Measurements from ENCODE around the gene IGSF21.

IGSF21 gene

DNA sequence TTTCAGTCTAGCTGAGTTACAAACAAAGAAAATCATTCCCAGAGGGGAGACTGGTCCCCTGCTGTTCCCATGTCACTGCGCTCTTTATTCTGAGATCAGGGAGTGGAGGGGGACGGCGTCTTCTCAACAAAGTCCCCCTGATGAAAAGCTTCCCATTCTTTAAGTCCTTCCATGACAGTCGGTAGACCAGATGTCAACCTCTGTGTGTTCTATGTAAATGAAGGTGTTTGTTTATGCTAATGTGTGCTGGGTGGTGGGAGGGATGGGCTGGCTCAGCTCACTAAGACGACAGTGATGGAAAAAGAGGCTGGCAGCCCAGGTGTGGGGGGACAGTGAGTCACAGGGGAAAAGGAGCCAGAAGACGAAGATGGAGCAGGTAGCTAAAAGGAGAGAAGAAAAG is 225.0 kb downstream of the IGSF21 start:
- Histone ChIP-seq H3K4me3 (replicated peaks; ENCODE audit: insufficient read depth, low read length) (no peak overlapping the region), H3K27ac (replicated peaks) (no peak overlapping the region), H3K27me3 (ENCODE audit: insufficient read depth, poor library complexity, severe bottlenecking) (no peaks in the 10 kb centered on the region)
- DNase-seq (ENCODE audit: low read depth in 1 of 2, low spot score in 1 of 2): no peak
- TF ChIP-seq, protein P1, sequence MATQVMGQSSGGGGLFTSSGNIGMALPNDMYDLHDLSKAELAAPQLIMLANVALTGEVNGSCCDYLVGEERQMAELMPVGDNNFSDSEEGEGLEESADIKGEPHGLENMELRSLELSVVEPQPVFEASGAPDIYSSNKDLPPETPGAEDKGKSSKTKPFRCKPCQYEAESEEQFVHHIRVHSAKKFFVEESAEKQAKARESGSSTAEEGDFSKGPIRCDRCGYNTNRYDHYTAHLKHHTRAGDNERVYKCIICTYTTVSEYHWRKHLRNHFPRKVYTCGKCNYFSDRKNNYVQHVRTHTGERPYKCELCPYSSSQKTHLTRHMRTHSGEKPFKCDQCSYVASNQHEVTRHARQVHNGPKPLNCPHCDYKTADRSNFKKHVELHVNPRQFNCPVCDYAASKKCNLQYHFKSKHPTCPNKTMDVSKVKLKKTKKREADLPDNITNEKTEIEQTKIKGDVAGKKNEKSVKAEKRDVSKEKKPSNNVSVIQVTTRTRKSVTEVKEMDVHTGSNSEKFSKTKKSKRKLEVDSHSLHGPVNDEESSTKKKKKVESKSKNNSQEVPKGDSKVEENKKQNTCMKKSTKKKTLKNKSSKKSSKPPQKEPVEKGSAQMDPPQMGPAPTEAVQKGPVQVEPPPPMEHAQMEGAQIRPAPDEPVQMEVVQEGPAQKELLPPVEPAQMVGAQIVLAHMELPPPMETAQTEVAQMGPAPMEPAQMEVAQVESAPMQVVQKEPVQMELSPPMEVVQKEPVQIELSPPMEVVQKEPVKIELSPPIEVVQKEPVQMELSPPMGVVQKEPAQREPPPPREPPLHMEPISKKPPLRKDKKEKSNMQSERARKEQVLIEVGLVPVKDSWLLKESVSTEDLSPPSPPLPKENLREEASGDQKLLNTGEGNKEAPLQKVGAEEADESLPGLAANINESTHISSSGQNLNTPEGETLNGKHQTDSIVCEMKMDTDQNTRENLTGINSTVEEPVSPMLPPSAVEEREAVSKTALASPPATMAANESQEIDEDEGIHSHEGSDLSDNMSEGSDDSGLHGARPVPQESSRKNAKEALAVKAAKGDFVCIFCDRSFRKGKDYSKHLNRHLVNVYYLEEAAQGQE (IDR thresholded peaks at IDR 0.05; ENCODE audit: insufficient replicate concordance, low read depth): no peak
- TF ChIP-seq SPI1 (IDR thresholded peaks at IDR 0.05; ENCODE audit: borderline replicate concordance, low read depth): no peak
- TF ChIP-seq, protein P2, sequence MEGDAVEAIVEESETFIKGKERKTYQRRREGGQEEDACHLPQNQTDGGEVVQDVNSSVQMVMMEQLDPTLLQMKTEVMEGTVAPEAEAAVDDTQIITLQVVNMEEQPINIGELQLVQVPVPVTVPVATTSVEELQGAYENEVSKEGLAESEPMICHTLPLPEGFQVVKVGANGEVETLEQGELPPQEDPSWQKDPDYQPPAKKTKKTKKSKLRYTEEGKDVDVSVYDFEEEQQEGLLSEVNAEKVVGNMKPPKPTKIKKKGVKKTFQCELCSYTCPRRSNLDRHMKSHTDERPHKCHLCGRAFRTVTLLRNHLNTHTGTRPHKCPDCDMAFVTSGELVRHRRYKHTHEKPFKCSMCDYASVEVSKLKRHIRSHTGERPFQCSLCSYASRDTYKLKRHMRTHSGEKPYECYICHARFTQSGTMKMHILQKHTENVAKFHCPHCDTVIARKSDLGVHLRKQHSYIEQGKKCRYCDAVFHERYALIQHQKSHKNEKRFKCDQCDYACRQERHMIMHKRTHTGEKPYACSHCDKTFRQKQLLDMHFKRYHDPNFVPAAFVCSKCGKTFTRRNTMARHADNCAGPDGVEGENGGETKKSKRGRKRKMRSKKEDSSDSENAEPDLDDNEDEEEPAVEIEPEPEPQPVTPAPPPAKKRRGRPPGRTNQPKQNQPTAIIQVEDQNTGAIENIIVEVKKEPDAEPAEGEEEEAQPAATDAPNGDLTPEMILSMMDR (IDR thresholded peaks at IDR 0.05; ENCODE audit: insufficient read depth, low read length): no peak
- no peak for TF ChIP-seq POLR2AphosphoS5 (IDR thresholded peaks at IDR 0.05; ENCODE audit: low read depth)
- no peak for TF ChIP-seq GABPA (IDR thresholded peaks at IDR 0.05; ENCODE audit: low read depth)

DNA sequence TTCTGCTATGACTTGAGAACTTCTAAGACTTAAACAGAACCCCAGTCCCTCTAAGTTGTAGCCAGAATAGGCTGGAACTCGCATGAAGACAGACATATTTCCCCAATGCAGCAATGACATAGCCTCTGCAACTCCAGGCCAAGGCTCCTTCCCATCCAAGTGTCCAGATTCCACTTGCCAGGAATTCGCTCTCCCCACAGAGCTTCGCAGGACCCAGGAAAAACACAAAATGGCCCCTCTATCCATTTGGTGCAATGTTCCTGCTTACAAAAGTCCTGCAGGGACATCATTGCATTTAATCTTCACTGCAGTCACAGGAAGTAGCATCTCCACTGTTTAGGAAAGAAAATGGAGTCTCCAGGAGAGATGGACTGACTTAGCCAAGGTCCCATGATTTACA is 225.6 kb downstream of the IGSF21 start:
- no peak for DNase-seq (ENCODE audit: low read depth in 1 of 2, low spot score in 1 of 2)
- TF ChIP-seq POLR2AphosphoS5 (IDR thresholded peaks at IDR 0.05; ENCODE audit: low read depth) (no peak), SPI1 (IDR thresholded peaks at IDR 0.05; ENCODE audit: borderline replicate concordance, low read depth) (no peak), GABPA (IDR thresholded peaks at IDR 0.05; ENCODE audit: low read depth) (no peak)
- TF ChIP-seq, protein P1 (IDR thresholded peaks at IDR 0.05; ENCODE audit: insufficient replicate concordance, low read depth): no peak
- TF ChIP-seq, protein P2 (IDR thresholded peaks at IDR 0.05; ENCODE audit: insufficient read depth, low read length): no peak
- H3K27me3 ChIP-seq (ENCODE audit: insufficient read depth, poor library complexity, severe bottlenecking): no peaks in the 10 kb centered on the region
- H3K4me3 ChIP-seq (replicated peaks; ENCODE audit: insufficient read depth, low read length): no peak overlapping the region
- no peak overlapping the region for H3K27ac ChIP-seq (replicated peaks)

DNA sequence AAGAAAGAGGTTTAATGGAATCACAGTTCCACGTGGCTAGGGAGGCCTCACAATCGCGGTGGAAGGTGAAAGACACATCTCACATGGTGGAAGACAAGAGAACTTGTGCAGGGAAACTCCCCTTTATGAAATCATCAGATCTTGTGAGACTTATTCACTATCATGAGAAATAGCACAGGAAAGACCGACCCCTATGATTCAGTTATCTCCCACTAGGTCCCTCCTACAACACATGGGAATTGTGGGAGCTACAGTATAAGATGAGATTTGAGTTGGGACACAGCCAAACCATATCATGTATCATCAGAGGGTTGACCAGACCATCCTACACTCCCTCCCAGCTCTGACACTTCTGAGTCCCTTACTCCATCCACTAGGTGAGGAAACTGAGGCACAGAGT is 229.2 kb downstream of the IGSF21 start:
- no peak for DNase-seq (ENCODE audit: low read depth in 1 of 2, low spot score in 1 of 2)
- H3K4me3 ChIP-seq (replicated peaks; ENCODE audit: insufficient read depth, low read length): no peak overlapping the region
- TF ChIP-seq POLR2AphosphoS5 (IDR thresholded peaks at IDR 0.05; ENCODE audit: low read depth) (no peak), GABPA (IDR thresholded peaks at IDR 0.05; ENCODE audit: low read depth) (no peak), SPI1 (IDR thresholded peaks at IDR 0.05; ENCODE audit: borderline replicate concordance, low read depth) (no peak)
- TF ChIP-seq, protein P1 (IDR thresholded peaks at IDR 0.05; ENCODE audit: insufficient replicate concordance, low read depth): no peak
- TF ChIP-seq, protein P2 (IDR thresholded peaks at IDR 0.05; ENCODE audit: insufficient read depth, low read length): no peak
- no peaks in the 10 kb centered on the region for H3K27me3 ChIP-seq (ENCODE audit: insufficient read depth, poor library complexity, severe bottlenecking)
- no peak overlapping the region for H3K27ac ChIP-seq (replicated peaks)
